Stimulated activated CD8-positive, alpha-beta memory T cell treated with anti-CD3 and anti-CD28 coated beads, Interleukin-15, amount 100 ng/mL, for 48 hours (primary cell): ENCODE measurements around the gene SPN.
"Not testable (repeated sequence)": the region's sequence is repeated elsewhere in the genome, so short reads cannot be mapped to it uniquely, and the experiment has no call there.

Experiments
- DNase-seq, 2 donors: peaks; one replicate each; pipeline ENCODE4 v3.0.0-alpha.2; 2020; ENCODE audit warnings: low read depth in 2 of 2

The SPN gene

GRCh38 chr16:29663016-29663806, at the start of gene SPN:
Gene SPN (plus strand): TSS chr16:29663247. CDS start chr16:29663729, 482 bp downstream.
- DNase-seq: peak in 1 of 2 donors; percentile 41

- DNase-seq: peak; percentile 89 to 91
Observed at GRCh38 chr16:29613307-29614057, 49.6 kb upstream of the SPN start.

GRCh38 chr16:29614691-29615314, 48.2 kb upstream of the SPN start:
- DNase-seq: not testable (repeated sequence)

GRCh38 chr16:29616127-29616526, 46.9 kb upstream of the SPN start:
- not testable (repeated sequence) for DNase-seq

- DNase-seq: not testable (repeated sequence)
Observed at GRCh38 chr16:29620591-29620990, 42.5 kb upstream of the SPN start.

GRCh38 chr16:29622738-29623137, 40.3 kb upstream of the SPN start:
- DNase-seq: not testable (repeated sequence)

- not testable (repeated sequence) for DNase-seq
Observed at GRCh38 chr16:29623253-29623652, 39.8 kb upstream of the SPN start.

GRCh38 chr16:29625114-29625513, 37.9 kb upstream of the SPN start:
- DNase-seq: not testable (repeated sequence)

GRCh38 chr16:29626778-29627331, 36.2 kb upstream of the SPN start:
- peak; percentile 54 to 63 for DNase-seq

GRCh38 chr16:29627661-29628075, 35.4 kb upstream of the SPN start:
- DNase-seq: not testable (repeated sequence)

GRCh38 chr16:29628707-29629106, 34.3 kb upstream of the SPN start:
- not testable (repeated sequence) for DNase-seq

GRCh38 chr16:29629318-29629717, 33.7 kb upstream of the SPN start:
- not testable (repeated sequence) for DNase-seq

GRCh38 chr16:29631658-29632057, 31.4 kb upstream of the SPN start:
- DNase-seq: not testable (repeated sequence)

GRCh38 chr16:29635902-29636301, 27.1 kb upstream of the SPN start:
- not testable (repeated sequence) for DNase-seq

- not testable (repeated sequence) for DNase-seq
Observed at GRCh38 chr16:29636368-29636767, 26.7 kb upstream of the SPN start.

GRCh38 chr16:29638751-29639150, 24.3 kb upstream of the SPN start:
- DNase-seq: not testable (repeated sequence)

GRCh38 chr16:29641561-29641960, 21.5 kb upstream of the SPN start:
- DNase-seq: no peak

- no peak for DNase-seq
Observed at GRCh38 chr16:29643596-29643995, 19.5 kb upstream of the SPN start.

- DNase-seq: no peak
Observed at GRCh38 chr16:29644338-29644857, 18.6 kb upstream of the SPN start.

- no peak for DNase-seq
Observed at GRCh38 chr16:29644973-29645693, 17.9 kb upstream of the SPN start.

- DNase-seq: no peak
Observed at GRCh38 chr16:29645694-29646187, 17.3 kb upstream of the SPN start.
